Measurements from ENCODE around the gene PHIP. TPM values are rescaled to one million over a fixed set of nuclear protein-coding genes. Genes with fewer than 3 reads are reported as not detected.

Gene PHIP
- total RNA-seq (2011; cell fraction: chromatin; rRNA removed; ENCODE audit: low replicate concordance): 26.0 and 101 TPM in 2 replicates
- total RNA-seq (2011; cell fraction: nucleolus; rRNA removed): 15.3 and 21.2 TPM in 2 replicates
- total RNA-seq (2011; cell fraction: nucleoplasm; rRNA removed): 33.0 and 44.9 TPM in 2 replicates
- total RNA-seq (2014; rRNA removed) (16.1 and 16.5 TPM in 2 replicates), total RNA-seq (2014; rRNA removed; fragmentation: Illumina TruSeq; extraction: Trizol) (35.3 and 38.3 TPM in 2 replicates), total RNA-seq (2015; rRNA removed; fragmentation: Illumina TruSeq; extraction: Trizol) (33.1 and 36.3 TPM in 2 replicates), total RNA-seq (2021) (25.0 and 25.3 TPM in 2 replicates), polyA plus RNA-seq (2011; rRNA removed) (9.3 and 12.5 TPM in 2 replicates), polyA plus RNA-seq (2014; fragmentation: Illumina TruSeq; extraction: Trizol) (16.4 and 19.2 TPM in 2 replicates), polyA plus RNA-seq (2014; fragmentation: Nextera tagmentation; extraction: Ambion mirVana) (1 to 10 TPM; 8.1 to 8.9 TPM), polyA plus RNA-seq (2014; rRNA removed) (8.7 and 9.7 TPM in 2 replicates), polyA minus RNA-seq (2011; rRNA and poly(A)+ RNA removed) (56.0 and 67.0 TPM in 2 replicates), Bru-seq, nascent RNA (percentile 94 among the genes with signal in this experiment), BruChase-seq, experiment 1, labeled RNA remaining after a 2-hour chase (percentile 96 among the genes with signal in this experiment), BruChase-seq, experiment 2, labeled RNA remaining after a 6-hour chase (percentile 96 among the genes with signal in this experiment)
- polyA plus RNA-seq (2011; cell fraction: cytosol; rRNA removed): 1.9 and 4.0 TPM in 2 replicates
- 21.6 and 25.9 TPM in 2 replicates for polyA plus RNA-seq (2011; cell fraction: nucleus; rRNA removed)
- 13.5 and 14.2 TPM in 2 replicates for polyA plus RNA-seq (2012)
- polyA minus RNA-seq (2011; cell fraction: cytosol; rRNA and poly(A)+ RNA removed): 19.2 and 21.2 TPM in 2 replicates
- polyA minus RNA-seq (2011; cell fraction: nucleus; rRNA and poly(A)+ RNA removed): 55.1 and 107 TPM in 2 replicates
- long read RNA-seq, experiment 1, partial matches to known transcripts: 85 of 111 reads
- long read RNA-seq, experiment 1, other reads (novel, unspliced or antisense): 26 of 111 reads
- long read RNA-seq, experiment 2, partial matches to known transcripts: 4 of 14 reads
- long read RNA-seq, experiment 2, other reads (novel, unspliced or antisense): 10 of 14 reads
- long read RNA-seq, experiment 3, partial matches to known transcripts: 20 of 21 reads
- long read RNA-seq, experiment 3, other reads (novel, unspliced or antisense): 1 of 21 reads

DNA sequence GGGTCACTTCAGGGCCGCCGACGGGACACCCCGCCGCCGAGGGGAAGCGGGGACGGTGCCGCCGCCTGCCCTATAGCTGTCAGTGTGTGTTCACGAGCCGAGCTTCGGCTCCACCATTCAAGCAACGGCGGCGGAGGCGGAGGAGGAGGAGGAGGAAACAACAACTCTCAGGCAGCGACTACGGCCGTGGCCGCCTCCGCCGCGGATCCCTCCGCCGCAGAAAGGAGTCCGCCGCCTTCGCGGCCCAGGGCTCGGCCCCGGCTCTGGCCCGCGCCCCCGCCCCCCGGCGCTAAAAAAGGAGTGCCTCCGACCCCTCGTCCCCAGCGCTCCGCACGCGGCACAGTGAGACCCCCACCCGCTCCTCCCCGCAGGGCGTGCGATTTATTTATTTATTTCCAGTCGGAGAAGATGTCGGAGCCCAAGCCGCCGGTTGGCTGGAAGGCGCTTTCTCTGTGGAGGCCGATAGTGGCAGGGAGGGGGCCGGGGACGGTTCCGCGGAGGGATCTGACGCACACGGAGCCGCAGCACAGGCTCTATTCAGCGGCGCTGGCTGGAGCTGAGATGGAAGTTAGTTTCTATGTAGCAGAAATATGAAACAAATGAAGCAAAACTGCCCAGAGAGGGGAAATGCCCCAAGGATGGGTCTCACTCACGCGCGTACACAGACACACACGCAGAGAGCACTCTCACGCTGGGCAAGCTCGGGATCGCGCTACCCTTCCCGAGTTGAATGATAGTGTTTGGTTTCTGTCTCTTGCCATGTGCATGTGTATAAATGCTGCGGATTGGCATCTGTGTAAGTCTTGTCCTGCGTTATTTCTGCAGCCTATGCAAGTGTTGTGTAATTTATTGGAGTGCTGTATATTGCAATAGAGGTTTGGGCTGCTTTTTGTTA lies at the start of gene PHIP:
PHIP (minus strand) TSS at position 180 of the 895 bp plus-strand sequence. CDS start 186 bp downstream, outside the sequence.
- ATAC-seq (peak; percentile 78), DNase-seq (ENCODE audit: extremely low read depth in 1 of 4, low spot score in 3 of 4) (peak; percentile 80 to 94 (median 82)), FAIRE-seq (peak; percentile 44)
- Histone ChIP-seq H3K4me2 (ENCODE audit: insufficient read depth, low read length) (peak within 1 kb of the TSS; percentile 91), H4K20me1 (replicated peaks; ENCODE audit: control insufficient read depth, insufficient read depth, low read length) (no peaks in the 10 kb centered on the region), H3K9ac (ENCODE audit: insufficient read depth in 1 of 2, low read depth in 2 of 2, low read length in 2 of 2) (peak within 1 kb of the TSS; percentile 82 to 98), H3K27me3 (ENCODE audit: control insufficient read depth in 2 of 2, insufficient read depth in 2 of 2, low read length in 2 of 2) (no peaks in the 10 kb centered on the region), H3K9me3 (replicated peaks; ENCODE audit: control insufficient read depth, insufficient read depth, low read depth, low read length) (no peaks in the 10 kb centered on the region), H3K27ac (ENCODE audit: extremely low read depth, low read depth, low read length) (peak within 1 kb of the TSS; percentile 95), H3K4me3 (peak within 1 kb of the TSS; percentile 83), H3K79me2 (ENCODE audit: control insufficient read depth, insufficient read depth, low read length) (peaks cover 57% of the 10 kb centered on the region), H2AFZ (ENCODE audit: low read depth, low read length) (peak within 1 kb of the TSS; percentile 94), H3K4me1 (replicated peaks in 1 of 2; ENCODE audit: control insufficient read depth in 2 of 2, insufficient read depth in 2 of 2, low read length in 2 of 2) (peaks cover 0 to 9% of the 10 kb centered on the region in 2 experiments; a peak in 3 of 5 replicates), H3K9me1 (ENCODE audit: control insufficient read depth, insufficient read depth, low read length) (no peaks in the 10 kb centered on the region), H3K36me3 (ENCODE audit: control insufficient read depth, insufficient read depth, low read length) (peaks cover 12% of the 10 kb centered on the region; the same call in 1 of the 3 replicates)
- under 1% methylated on average over 48 of the region's 73 CpGs for WGBS (ENCODE audit: insufficient coverage, low coverage, missing lambda C conversion rate)
- no TSS peak for BruUV-seq (replicated peaks)
- POLR2A ChIA-PET: interaction anchor here (0.6 to 2.3 kb wide), 11 partner anchors 9 to 645 kb away, joined by 3 to 7 read pairs (median 3); no protein-coding TSS in a partner anchor
- CTCF ChIA-PET (ENCODE audit: low intra/inter-chr PET ratio): no interaction called here
- intact Hi-C loops (cut with micrococcal nuclease): loop anchor here (5.0 kb wide), 5 partner anchors 154 to 459 kb away; partner anchors contain the start of genes HMGN3, IRAK1BP1 and LCA5
- in situ Hi-C loops (cut with MboI): no loop called here
- TF ChIP-seq SAFB (IDR thresholded peaks at IDR 0.05; ENCODE audit: borderline replicate concordance, low read depth, low read length) (0 out of 2 replicates have a peak, but pooled peaks have one; percentile 38), SNRNP70 (optimal IDR thresholded peaks at IDR 0.05; ENCODE audit: low read depth, low read length) (no peak), OTX1 (CRISPR knock-in tag; IDR thresholded peaks at IDR 0.05) (no peak), CCAR2 (IDR thresholded peaks at IDR 0.05; ENCODE audit: low read depth, low read length) (no peak), ELF4 (CRISPR knock-in tag; IDR thresholded peaks at IDR 0.05) (no peak), MCM2 (IDR thresholded peaks at IDR 0.05; ENCODE audit: low read depth) (no peak)
- TF ChIP-seq, protein P1, sequence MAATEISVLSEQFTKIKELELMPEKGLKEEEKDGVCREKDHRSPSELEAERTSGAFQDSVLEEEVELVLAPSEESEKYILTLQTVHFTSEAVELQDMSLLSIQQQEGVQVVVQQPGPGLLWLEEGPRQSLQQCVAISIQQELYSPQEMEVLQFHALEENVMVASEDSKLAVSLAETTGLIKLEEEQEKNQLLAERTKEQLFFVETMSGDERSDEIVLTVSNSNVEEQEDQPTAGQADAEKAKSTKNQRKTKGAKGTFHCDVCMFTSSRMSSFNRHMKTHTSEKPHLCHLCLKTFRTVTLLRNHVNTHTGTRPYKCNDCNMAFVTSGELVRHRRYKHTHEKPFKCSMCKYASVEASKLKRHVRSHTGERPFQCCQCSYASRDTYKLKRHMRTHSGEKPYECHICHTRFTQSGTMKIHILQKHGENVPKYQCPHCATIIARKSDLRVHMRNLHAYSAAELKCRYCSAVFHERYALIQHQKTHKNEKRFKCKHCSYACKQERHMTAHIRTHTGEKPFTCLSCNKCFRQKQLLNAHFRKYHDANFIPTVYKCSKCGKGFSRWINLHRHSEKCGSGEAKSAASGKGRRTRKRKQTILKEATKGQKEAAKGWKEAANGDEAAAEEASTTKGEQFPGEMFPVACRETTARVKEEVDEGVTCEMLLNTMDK (IDR thresholded peaks at IDR 0.05; ENCODE audit: borderline replicate concordance, insufficient read depth, low read depth, low read length, poor library complexity, severe bottlenecking): no peak
- TF ChIP-seq, protein P2, sequence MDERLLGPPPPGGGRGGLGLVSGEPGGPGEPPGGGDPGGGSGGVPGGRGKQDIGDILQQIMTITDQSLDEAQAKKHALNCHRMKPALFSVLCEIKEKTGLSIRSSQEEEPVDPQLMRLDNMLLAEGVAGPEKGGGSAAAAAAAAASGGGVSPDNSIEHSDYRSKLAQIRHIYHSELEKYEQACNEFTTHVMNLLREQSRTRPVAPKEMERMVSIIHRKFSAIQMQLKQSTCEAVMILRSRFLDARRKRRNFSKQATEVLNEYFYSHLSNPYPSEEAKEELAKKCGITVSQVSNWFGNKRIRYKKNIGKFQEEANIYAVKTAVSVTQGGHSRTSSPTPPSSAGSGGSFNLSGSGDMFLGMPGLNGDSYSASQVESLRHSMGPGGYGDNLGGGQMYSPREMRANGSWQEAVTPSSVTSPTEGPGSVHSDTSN (CRISPR knock-in tag; IDR thresholded peaks at IDR 0.05; ENCODE audit: low read depth): no peak
- TF ChIP-seq, protein P2 (tag; conservative IDR thresholded peaks at IDR 0.05; ENCODE audit: low read depth): no peak
- TF ChIP-seq, protein P3, sequence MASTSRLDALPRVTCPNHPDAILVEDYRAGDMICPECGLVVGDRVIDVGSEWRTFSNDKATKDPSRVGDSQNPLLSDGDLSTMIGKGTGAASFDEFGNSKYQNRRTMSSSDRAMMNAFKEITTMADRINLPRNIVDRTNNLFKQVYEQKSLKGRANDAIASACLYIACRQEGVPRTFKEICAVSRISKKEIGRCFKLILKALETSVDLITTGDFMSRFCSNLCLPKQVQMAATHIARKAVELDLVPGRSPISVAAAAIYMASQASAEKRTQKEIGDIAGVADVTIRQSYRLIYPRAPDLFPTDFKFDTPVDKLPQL (IDR thresholded peaks at IDR 0.05; ENCODE audit: extremely low read depth, insufficient read length): no peak

Data from K562 (cell line).